Neural crest cell (in vitro differentiated cells): ENCODE results near the gene SPAG6. TPM values are rescaled to one million over a fixed set of nuclear protein-coding genes. Genes with fewer than 3 reads are reported as not detected.

Experiments used
- DNase-seq: peaks from one replicate; pipeline ENCODE4 v3.0.0; 2021; ENCODE audit warnings: low read depth, mixed read lengths, low spot score
- H3K27ac Mint-ChIP-seq: one replicate; pipeline ENCODE4 v1.8.0; 2021; ENCODE audit warnings: mild to moderate bottlenecking, mixed read lengths; ENCODE audit not compliant: unreplicated experiment
- H3K27me3 Mint-ChIP-seq: 2 replicates; pipeline ENCODE4 v1.8.0; 2021; ENCODE audit warnings: low read depth, mild to moderate bottlenecking, mixed read lengths
- H3K36me3 Mint-ChIP-seq: 2 replicates; pipeline ENCODE4 v1.8.0; 2021; ENCODE audit warnings: low read depth, mild to moderate bottlenecking, mixed read lengths
- H3K4me1 Mint-ChIP-seq: 2 replicates; pipeline ENCODE4 v1.8.0; 2021; ENCODE audit warnings: mixed read lengths
- H3K4me3 Mint-ChIP-seq: one replicate; pipeline ENCODE4 v1.8.0; 2021; ENCODE audit warnings: mild to moderate bottlenecking, mixed read lengths
- H3K9me3 Mint-ChIP-seq: 2 replicates; pipeline ENCODE4 v1.8.0; 2021; ENCODE audit warnings: mixed read lengths
- CTCF ChIP-seq: fragments of 200-600 bp; sonication (generic); conservative IDR thresholded peaks from 2 replicates; pipeline ENCODE4 v1.5.0; 2021; ENCODE audit warnings: antibody characterized with exemption, mild to moderate bottlenecking
- total RNA-seq: library from RNA; stranded (reverse); gene quantifications from 2 replicates; pipeline ENCODE4 v1.2.1, GENCODE V29; 2021

SPAG6 gene
- total RNA-seq, 1 donor from 2014 or later: 1.6 TPM

GRCh38 chr10:22417736-22418268 is 72.5 kb downstream of the SPAG6 start:
- DNase-seq: no peak
- H3K9me3 Mint-ChIP-seq: peaks cover 2% of the 10 kb centered on the region
- no peaks in the 10 kb centered on the region for H3K36me3 Mint-ChIP-seq
- H3K4me3 Mint-ChIP-seq: no peak overlapping the region
- H3K27me3 Mint-ChIP-seq: peaks cover 37% of the 10 kb centered on the region
- TF ChIP-seq CTCF: no peak
- peaks cover 23% of the 10 kb centered on the region for H3K4me1 Mint-ChIP-seq
- no peak overlapping the region for H3K27ac Mint-ChIP-seq

GRCh38 chr10:22420787-22421517 is 75.7 kb downstream of the SPAG6 start:
- peaks cover 23% of the 10 kb centered on the region for H3K4me1 Mint-ChIP-seq
- peaks cover 29% of the 10 kb centered on the region for H3K27me3 Mint-ChIP-seq
- no peak for DNase-seq
- H3K27ac Mint-ChIP-seq: no peak overlapping the region
- H3K9me3 Mint-ChIP-seq: peaks cover 2% of the 10 kb centered on the region
- H3K36me3 Mint-ChIP-seq: no peaks in the 10 kb centered on the region
- H3K4me3 Mint-ChIP-seq: no peak overlapping the region
- no peak for TF ChIP-seq CTCF

GRCh38 chr10:22426653-22427052 is 81.4 kb downstream of the SPAG6 start:
- H3K27me3 Mint-ChIP-seq: peaks cover 12% of the 10 kb centered on the region
- peaks cover 2% of the 10 kb centered on the region for H3K9me3 Mint-ChIP-seq
- H3K36me3 Mint-ChIP-seq: no peaks in the 10 kb centered on the region
- no peak for DNase-seq
- TF ChIP-seq CTCF: no peak
- H3K4me3 Mint-ChIP-seq: no peak overlapping the region
- H3K27ac Mint-ChIP-seq: no peak overlapping the region
- peaks cover 37% of the 10 kb centered on the region for H3K4me1 Mint-ChIP-seq

- H3K36me3 Mint-ChIP-seq: no peaks in the 10 kb centered on the region
- H3K4me1 Mint-ChIP-seq: peaks cover 37% of the 10 kb centered on the region
- peaks cover 12% of the 10 kb centered on the region for H3K27me3 Mint-ChIP-seq
- H3K4me3 Mint-ChIP-seq: no peak overlapping the region
- H3K27ac Mint-ChIP-seq: no peak overlapping the region
- no peak for TF ChIP-seq CTCF
- no peak for DNase-seq
- H3K9me3 Mint-ChIP-seq: peaks cover 2% of the 10 kb centered on the region
These were observed 81.8 kb downstream of the SPAG6 start for GRCh38 chr10:22427101-22427500.

- Mint-ChIP-seq H3K9me3 (no peaks in the 10 kb centered on the region), H3K4me1 (peaks cover 37% of the 10 kb centered on the region), H3K27me3 (peaks cover 12% of the 10 kb centered on the region), H3K36me3 (no peaks in the 10 kb centered on the region), H3K27ac (no peak overlapping the region), H3K4me3 (no peak overlapping the region)
- TF ChIP-seq CTCF: no peak
- no peak for DNase-seq
These were observed 82.7 kb downstream of the SPAG6 start for GRCh38 chr10:22427890-22428571.
